Caco-2 (cell line): ENCODE results near the gene CFAP45. TPM values are rescaled to one million over a fixed set of nuclear protein-coding genes. Genes with fewer than 3 reads are reported as not detected.

Experiments used
- BruUV-seq: library from RNA; stranded (reverse); fragments of 400-500 nt; replicated peaks from 2 replicates; lab custom pipeline; 2021; lab: Mats Ljungman, UMichigan
- CTCF ChIA-PET: fragments of 300-600 bp; sonication (Branson Sonifier 250); formaldehyde crosslinking; loops from one replicate; lab custom pipeline; 2022; ENCODE audit warnings: antibody characterized with exemption; lab: Charles Lee
- POLR2A ChIA-PET: fragments of 300-600 bp; sonication (Branson Sonifier 250); formaldehyde crosslinking; loops from one replicate; lab custom pipeline; 2022; ENCODE audit warnings: antibody characterized with exemption; lab: Charles Lee
- DNase-seq, 2 experiments: peaks; one replicate each; pipeline versions ENCODE4 v3.0.0 to v3.0.0-alpha.2; 2020 to 2022
- H3K27me3 ChIP-seq: replicated peaks from 2 replicates; pipeline ENCODE4 v1.6.0; 2011; ENCODE audit warnings: low read length; ENCODE audit not compliant: control insufficient read depth, insufficient read depth
- H3K36me3 ChIP-seq: 2 replicates; pipeline ENCODE4 v1.5.1; 2011; ENCODE audit warnings: low read length; ENCODE audit not compliant: control insufficient read depth, insufficient read depth
- H3K4me1 ChIP-seq: fragments of 250-450 bp; sonication (Bioruptor Pico); 2 replicates; pipeline ENCODE4 v1.5.1; 2020; ENCODE audit warnings: mild to moderate bottlenecking
- H3K4me3 ChIP-seq: 2 replicates; pipeline ENCODE4 v1.5.1; 2011; ENCODE audit warnings: low read depth, mild to moderate bottlenecking, control low read depth, low read length
- H3K9me3 ChIP-seq: fragments of 250-450 bp; sonication (Bioruptor Pico); 2 replicates; pipeline ENCODE4 v1.5.1; 2020; ENCODE audit warnings: mild to moderate bottlenecking, moderate library complexity
- H3K27ac Mint-ChIP-seq: one replicate; pipeline ENCODE4 v1.8.0; 2022; ENCODE audit warnings: mixed read lengths; ENCODE audit not compliant: unreplicated experiment
- H3K27me3 Mint-ChIP-seq: one replicate; pipeline ENCODE4 v1.8.0; 2022; ENCODE audit warnings: mixed read lengths; ENCODE audit not compliant: insufficient read depth, unreplicated experiment
- H3K36me3 Mint-ChIP-seq: one replicate; pipeline ENCODE4 v1.8.0; 2022; ENCODE audit warnings: mild to moderate bottlenecking, mixed read lengths; ENCODE audit not compliant: insufficient read depth, unreplicated experiment
- H3K4me1 Mint-ChIP-seq: one replicate; pipeline ENCODE4 v1.8.0; 2022; ENCODE audit warnings: low read depth, mixed read lengths; ENCODE audit not compliant: unreplicated experiment
- H3K4me3 Mint-ChIP-seq: one replicate; pipeline ENCODE4 v1.8.0; 2022; ENCODE audit warnings: mild to moderate bottlenecking, moderate library complexity, mixed read lengths; ENCODE audit not compliant: unreplicated experiment
- H3K9me3 Mint-ChIP-seq: one replicate; pipeline ENCODE4 v1.8.0; 2022; ENCODE audit warnings: mixed read lengths; ENCODE audit not compliant: unreplicated experiment
- CTCF ChIP-seq, 2 experiments: fragments of 200-600 bp in 1 of 2; IDR thresholded peaks; 1 replicate in 1 of 2; 2 replicates in 1 of 2; pipeline versions ENCODE4 v1.5.1 to v1.8.0; 2011 to 2022; ENCODE audit warnings: antibody characterized with exemption in 1 of 2, control low read depth in 1 of 2, inconsistent platforms in 1 of 2, low read depth in 1 of 2, low read length in 1 of 2, mild to moderate bottlenecking in 1 of 2, moderate library complexity in 1 of 2; ENCODE audit not compliant: insufficient read depth in 1 of 2, severe bottlenecking in 1 of 2, unreplicated experiment in 1 of 2
- intact Hi-C: fragments of 100-400 bp; cut with micrococcal nuclease; formaldehyde crosslinking; loops from one replicate; pipeline ENCODE4 v1.10.0; 2022; ENCODE audit not compliant: unreplicated experiment
- total RNA-seq: library from RNA; stranded (reverse); gene quantifications from 2 replicates; pipeline ENCODE4 v1.2.3, GENCODE V29; 2022

CFAP45 gene
- total RNA-seq, 1 experiment from 2014 or later = 1.1 TPM

- intact Hi-C loops = no loop called here
Measured at GRCh38 chr1:159873530-159874143, 26.3 kb downstream of the CFAP45 start.

GRCh38 chr1:159872891-159873290 lies 27.1 kb downstream of the CFAP45 start:
- H3K27ac Mint-ChIP-seq = no peak overlapping the region
- Histone ChIP-seq H3K4me3 (no peak overlapping the region), H3K4me1 (no peaks in the 10 kb centered on the region), H3K9me3 (no peaks in the 10 kb centered on the region), H3K27me3 (no peaks in the 10 kb centered on the region), H3K36me3 (no peaks in the 10 kb centered on the region)
- H3K9me3 Mint-ChIP-seq = no peaks in the 10 kb centered on the region
- TF ChIP-seq CTCF (IDR thresholded peaks at IDR 0.05; ENCODE audit: insufficient read depth in 1 of 2, low read depth in 1 of 2, low read length in 1 of 2, severe bottlenecking in 1 of 2, unreplicated experiment in 1 of 2) = no peak
- POLR2A ChIA-PET = interaction anchor here (0.6 kb wide), 1 partner anchor 176 kb away, joined by 3 read pairs; no protein-coding TSS in a partner anchor
- no peak overlapping the region for H3K4me3 Mint-ChIP-seq
- intact Hi-C loops = no loop called here
- CTCF ChIA-PET = interaction anchor here (1.0 to 1.6 kb wide), 2 partner anchors 20 to 135 kb away, joined by 3 to 5 read pairs; no protein-coding TSS in a partner anchor
- BruUV-seq = no TSS peak
- no peaks in the 10 kb centered on the region for H3K36me3 Mint-ChIP-seq
- H3K4me1 Mint-ChIP-seq = no peaks in the 10 kb centered on the region
- peak in 1 of 2 experiments; percentile 47 for DNase-seq
- H3K27me3 Mint-ChIP-seq = no peaks in the 10 kb centered on the region

More at GRCh38 chr1:159873530-159874143, 26.3 kb downstream of the CFAP45 start:
- no peak overlapping the region for H3K27ac Mint-ChIP-seq
- Histone ChIP-seq H3K36me3 (no peaks in the 10 kb centered on the region), H3K4me1 (no peaks in the 10 kb centered on the region), H3K27me3 (no peaks in the 10 kb centered on the region), H3K9me3 (no peaks in the 10 kb centered on the region), H3K4me3 (no peak overlapping the region)
- CTCF ChIA-PET = interaction anchor here (1.0 to 1.6 kb wide), 2 partner anchors 20 to 134 kb away, joined by 3 to 5 read pairs; no protein-coding TSS in a partner anchor
- no peak for DNase-seq
- no peak overlapping the region for H3K4me3 Mint-ChIP-seq
- no peak for TF ChIP-seq CTCF (IDR thresholded peaks at IDR 0.05; ENCODE audit: insufficient read depth in 1 of 2, low read depth in 1 of 2, low read length in 1 of 2, severe bottlenecking in 1 of 2, unreplicated experiment in 1 of 2)
- H3K9me3 Mint-ChIP-seq = no peaks in the 10 kb centered on the region
- no TSS peak for BruUV-seq
- no peaks in the 10 kb centered on the region for H3K4me1 Mint-ChIP-seq
- POLR2A ChIA-PET = no interaction called here
- no peaks in the 10 kb centered on the region for H3K36me3 Mint-ChIP-seq
- H3K27me3 Mint-ChIP-seq = no peaks in the 10 kb centered on the region

- no peak for DNase-seq
- H3K4me1 ChIP-seq = no peaks in the 10 kb centered on the region
- POLR2A ChIA-PET = no interaction called here
- Mint-ChIP-seq H3K4me1 (no peaks in the 10 kb centered on the region), H3K9me3 (no peaks in the 10 kb centered on the region), H3K4me3 (no peak overlapping the region), H3K36me3 (no peaks in the 10 kb centered on the region), H3K27me3 (no peaks in the 10 kb centered on the region), H3K27ac (no peak overlapping the region)
- intact Hi-C loops = no loop called here
- BruUV-seq = no TSS peak
- no peaks in the 10 kb centered on the region for H3K27me3 ChIP-seq
- H3K9me3 ChIP-seq = no peaks in the 10 kb centered on the region
- H3K4me3 ChIP-seq = no peak overlapping the region
- TF ChIP-seq CTCF (IDR thresholded peaks at IDR 0.05; ENCODE audit: insufficient read depth in 1 of 2, low read depth in 1 of 2, low read length in 1 of 2, severe bottlenecking in 1 of 2, unreplicated experiment in 1 of 2) = no peak
- CTCF ChIA-PET = no interaction called here
- no peaks in the 10 kb centered on the region for H3K36me3 ChIP-seq
Measured at GRCh38 chr1:159870704-159871103, 29.3 kb downstream of the CFAP45 start.
